ENCODE results near the gene MMP28. TPM values are rescaled to one million over a fixed set of nuclear protein-coding genes. Genes with fewer than 3 reads are reported as not detected.
"Not testable (repeated sequence)": the region's sequence is repeated elsewhere in the genome, so short reads cannot be mapped to it uniquely, and the experiment has no call there.

MMP28 gene
- total RNA-seq, 1 donor from 2014 or later = 4.2 TPM

GRCh38 chr17:35761601-35762000 lies 33.8 kb downstream of the MMP28 start:
- Histone ChIP-seq H3K4me1 (ENCODE audit: control insufficient read depth in 3 of 3, insufficient read depth in 3 of 3, low read length in 3 of 3) (peaks cover 9 to 15% (median 12%) of the 10 kb centered on the region in 3 donors), H3K9me3 (ENCODE audit: control insufficient read depth in 3 of 3, low read length in 3 of 3) (no peaks in the 10 kb centered on the region), H3K4me3 (ENCODE audit: low read length in 3 of 3) (no peak overlapping the region), H3K27me3 (ENCODE audit: control insufficient read depth in 3 of 3, insufficient read depth in 3 of 3, low read length in 3 of 3) (no peaks in the 10 kb centered on the region), H3K27ac (ENCODE audit: low read depth, low read length) (no peak overlapping the region), H3K36me3 (ENCODE audit: control insufficient read depth in 3 of 3, insufficient read depth in 3 of 3, low read length in 3 of 3) (no peaks in the 10 kb centered on the region), H3K9ac (ENCODE audit: low read depth in 1 of 3, low read length in 3 of 3) (no peak overlapping the region)

- peaks cover 9 to 15% (median 12%) of the 10 kb centered on the region in 3 donors for H3K4me1 ChIP-seq (ENCODE audit: control insufficient read depth in 3 of 3, insufficient read depth in 3 of 3, low read length in 3 of 3)
- H3K27ac ChIP-seq (ENCODE audit: low read depth, low read length) = no peak within 1 kb of the TSS
- H3K4me3 ChIP-seq (ENCODE audit: low read length in 3 of 3) = no peak within 1 kb of the TSS
- no peaks in the 10 kb centered on the region for H3K9me3 ChIP-seq (ENCODE audit: control insufficient read depth in 3 of 3, low read length in 3 of 3)
- no peak within 1 kb of the TSS for H3K9ac ChIP-seq (ENCODE audit: low read depth in 1 of 3, low read length in 3 of 3)
- no peaks in the 10 kb centered on the region for H3K36me3 ChIP-seq (ENCODE audit: control insufficient read depth in 3 of 3, insufficient read depth in 3 of 3, low read length in 3 of 3)
- no peaks in the 10 kb centered on the region for H3K27me3 ChIP-seq (ENCODE audit: control insufficient read depth in 3 of 3, insufficient read depth in 3 of 3, low read length in 3 of 3)
These were observed 34.9 kb downstream of the MMP28 start, which contains the start of gene C17orf50 for GRCh38 chr17:35760587-35760986. TSS of gene C17orf50 (plus strand) at chr17:35760887. CDS start at chr17:35760942, 55 bp downstream.

GRCh38 chr17:35757243-35757642 lies 38.2 kb downstream of the MMP28 start:
- H3K27me3 ChIP-seq (ENCODE audit: control insufficient read depth in 3 of 3, insufficient read depth in 3 of 3, low read length in 3 of 3) = peaks cover 0 to 8% (median 3%) of the 10 kb centered on the region in 3 donors
- H3K36me3 ChIP-seq (ENCODE audit: control insufficient read depth in 3 of 3, insufficient read depth in 3 of 3, low read length in 3 of 3) = no peaks in the 10 kb centered on the region
- H3K4me1 ChIP-seq (ENCODE audit: control insufficient read depth in 3 of 3, insufficient read depth in 3 of 3, low read length in 3 of 3) = peaks cover 0 to 6% (median 0%) of the 10 kb centered on the region in 3 donors
- no peak overlapping the region for H3K4me3 ChIP-seq (ENCODE audit: low read length in 3 of 3)
- no peaks in the 10 kb centered on the region for H3K9me3 ChIP-seq (ENCODE audit: control insufficient read depth in 3 of 3, low read length in 3 of 3)
- H3K9ac ChIP-seq (ENCODE audit: low read depth in 1 of 3, low read length in 3 of 3) = no peak overlapping the region
- H3K27ac ChIP-seq (ENCODE audit: low read depth, low read length) = no peak overlapping the region

- no peak within 1 kb of the TSS for H3K4me3 ChIP-seq (ENCODE audit: low read length in 3 of 3)
- peak within 1 kb of the TSS in 1 of 3 donors; percentile 8 for H3K9ac ChIP-seq (ENCODE audit: low read depth in 1 of 3, low read length in 3 of 3)
- H3K27ac ChIP-seq (ENCODE audit: low read depth, low read length) = no peak within 1 kb of the TSS
- H3K9me3 ChIP-seq (ENCODE audit: control insufficient read depth in 3 of 3, low read length in 3 of 3) = no peaks in the 10 kb centered on the region
- H3K36me3 ChIP-seq (ENCODE audit: control insufficient read depth in 3 of 3, insufficient read depth in 3 of 3, low read length in 3 of 3) = no peaks in the 10 kb centered on the region
- peaks cover 20 to 39% (median 30%) of the 10 kb centered on the region in 3 donors for H3K27me3 ChIP-seq (ENCODE audit: control insufficient read depth in 3 of 3, insufficient read depth in 3 of 3, low read length in 3 of 3)
- peaks cover 5 to 12% (median 6%) of the 10 kb centered on the region in 3 donors for H3K4me1 ChIP-seq (ENCODE audit: control insufficient read depth in 3 of 3, insufficient read depth in 3 of 3, low read length in 3 of 3)
These were observed 42.3 kb downstream of the MMP28 start, which contains the start of gene GAS2L2 for GRCh38 chr17:35752945-35753764. TSS of gene GAS2L2 (minus strand) at chr17:35753239. CDS start at chr17:35752850, 389 bp downstream.

GRCh38 chr17:35752471-35752870 lies 43.0 kb downstream of the MMP28 start:
- peaks cover 20 to 45% (median 32%) of the 10 kb centered on the region in 3 donors for H3K27me3 ChIP-seq (ENCODE audit: control insufficient read depth in 3 of 3, insufficient read depth in 3 of 3, low read length in 3 of 3)
- peaks cover 8 to 15% (median 9%) of the 10 kb centered on the region in 3 donors for H3K4me1 ChIP-seq (ENCODE audit: control insufficient read depth in 3 of 3, insufficient read depth in 3 of 3, low read length in 3 of 3)
- H3K36me3 ChIP-seq (ENCODE audit: control insufficient read depth in 3 of 3, insufficient read depth in 3 of 3, low read length in 3 of 3) = no peaks in the 10 kb centered on the region
- H3K9me3 ChIP-seq (ENCODE audit: control insufficient read depth in 3 of 3, low read length in 3 of 3) = no peaks in the 10 kb centered on the region
- peak overlapping the region in 1 of 3 donors; percentile 8 for H3K9ac ChIP-seq (ENCODE audit: low read depth in 1 of 3, low read length in 3 of 3)
- no peak overlapping the region for H3K27ac ChIP-seq (ENCODE audit: low read depth, low read length)
- no peak overlapping the region for H3K4me3 ChIP-seq (ENCODE audit: low read length in 3 of 3)

- not testable (repeated sequence) for H3K4me3 ChIP-seq (ENCODE audit: low read length in 3 of 3); H3K36me3 ChIP-seq (ENCODE audit: control insufficient read depth in 3 of 3, insufficient read depth in 3 of 3, low read length in 3 of 3); H3K27ac ChIP-seq (ENCODE audit: low read depth, low read length); H3K9ac ChIP-seq (ENCODE audit: low read depth in 1 of 3, low read length in 3 of 3); H3K9me3 ChIP-seq (ENCODE audit: control insufficient read depth in 3 of 3, low read length in 3 of 3)
- peaks cover 9 to 18% (median 12%) of the 10 kb centered on the region in 3 donors for H3K4me1 ChIP-seq (ENCODE audit: control insufficient read depth in 3 of 3, insufficient read depth in 3 of 3, low read length in 3 of 3)
- peaks cover 20 to 51% (median 32%) of the 10 kb centered on the region in 3 donors for H3K27me3 ChIP-seq (ENCODE audit: control insufficient read depth in 3 of 3, insufficient read depth in 3 of 3, low read length in 3 of 3)
These were observed 43.9 kb downstream of the MMP28 start for GRCh38 chr17:35751541-35751940.

- Histone ChIP-seq H3K9ac (ENCODE audit: low read depth in 1 of 3, low read length in 3 of 3) (no peak overlapping the region), H3K27me3 (ENCODE audit: control insufficient read depth in 3 of 3, insufficient read depth in 3 of 3, low read length in 3 of 3) (peaks cover 20 to 53% (median 32%) of the 10 kb centered on the region in 3 donors), H3K4me1 (ENCODE audit: control insufficient read depth in 3 of 3, insufficient read depth in 3 of 3, low read length in 3 of 3) (peaks cover 9 to 18% (median 12%) of the 10 kb centered on the region in 3 donors), H3K9me3 (ENCODE audit: control insufficient read depth in 3 of 3, low read length in 3 of 3) (no peaks in the 10 kb centered on the region), H3K36me3 (ENCODE audit: control insufficient read depth in 3 of 3, insufficient read depth in 3 of 3, low read length in 3 of 3) (no peaks in the 10 kb centered on the region), H3K27ac (ENCODE audit: low read depth, low read length) (no peak overlapping the region), H3K4me3 (ENCODE audit: low read length in 3 of 3) (no peak overlapping the region)
These were observed 44.7 kb downstream of the MMP28 start for GRCh38 chr17:35750526-35751395.

- Histone ChIP-seq H3K27me3 (ENCODE audit: control insufficient read depth in 3 of 3, insufficient read depth in 3 of 3, low read length in 3 of 3) (peaks cover 20 to 53% (median 32%) of the 10 kb centered on the region in 3 donors), H3K4me1 (ENCODE audit: control insufficient read depth in 3 of 3, insufficient read depth in 3 of 3, low read length in 3 of 3) (peaks cover 9 to 18% (median 12%) of the 10 kb centered on the region in 3 donors), H3K36me3 (ENCODE audit: control insufficient read depth in 3 of 3, insufficient read depth in 3 of 3, low read length in 3 of 3) (no peaks in the 10 kb centered on the region), H3K9ac (ENCODE audit: low read depth in 1 of 3, low read length in 3 of 3) (no peak overlapping the region), H3K9me3 (ENCODE audit: control insufficient read depth in 3 of 3, low read length in 3 of 3) (no peaks in the 10 kb centered on the region), H3K4me3 (ENCODE audit: low read length in 3 of 3) (no peak overlapping the region), H3K27ac (ENCODE audit: low read depth, low read length) (no peak overlapping the region)
These were observed 45.7 kb downstream of the MMP28 start for GRCh38 chr17:35749560-35750412.

GRCh38 chr17:35748979-35749378 lies 46.5 kb downstream of the MMP28 start:
- H3K4me3 ChIP-seq (ENCODE audit: low read length in 3 of 3) = no peak overlapping the region
- H3K27ac ChIP-seq (ENCODE audit: low read depth, low read length) = no peak overlapping the region
- H3K4me1 ChIP-seq (ENCODE audit: control insufficient read depth in 3 of 3, insufficient read depth in 3 of 3, low read length in 3 of 3) = peaks cover 9 to 18% (median 12%) of the 10 kb centered on the region in 3 donors
- peaks cover 20 to 57% (median 34%) of the 10 kb centered on the region in 3 donors for H3K27me3 ChIP-seq (ENCODE audit: control insufficient read depth in 3 of 3, insufficient read depth in 3 of 3, low read length in 3 of 3)
- no peaks in the 10 kb centered on the region for H3K36me3 ChIP-seq (ENCODE audit: control insufficient read depth in 3 of 3, insufficient read depth in 3 of 3, low read length in 3 of 3)
- H3K9ac ChIP-seq (ENCODE audit: low read depth in 1 of 3, low read length in 3 of 3) = no peak overlapping the region
- no peaks in the 10 kb centered on the region for H3K9me3 ChIP-seq (ENCODE audit: control insufficient read depth in 3 of 3, low read length in 3 of 3)
